ENCODE results near the gene TMTC2.

Gene TMTC2

DNA sequence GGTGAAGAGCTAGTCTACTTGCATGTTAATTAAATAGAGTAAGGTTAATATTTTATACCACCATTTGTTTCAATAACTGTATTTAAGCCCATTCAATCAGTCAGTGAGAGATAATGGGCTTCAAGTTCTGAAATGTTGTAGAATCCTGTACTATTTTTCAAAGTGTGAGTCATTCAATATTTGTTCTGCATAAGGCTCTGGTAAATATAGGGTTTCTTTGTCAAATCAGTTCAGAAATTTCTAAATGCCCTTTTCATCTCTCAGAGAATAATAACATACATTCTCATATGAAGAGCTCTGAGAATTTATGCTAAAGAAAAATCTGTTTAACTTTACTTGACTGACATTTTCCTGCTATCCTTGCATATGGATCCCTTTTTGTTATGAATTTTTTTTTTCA lies 493.3 kb downstream of the TMTC2 start:
- intact Hi-C loops (cut with DNase I), result no loop called here
- DNase-seq, result no peak

GRCh38 chr12:83181074-83181473 lies 494.4 kb downstream of the TMTC2 start:
- no peak for DNase-seq
- intact Hi-C loops (cut with DNase I), result no loop called here

- no peak for DNase-seq
- intact Hi-C loops (cut with DNase I), result no loop called here
Measured at GRCh38 chr12:83183132-83183531, 496.4 kb downstream of the TMTC2 start.

All from head of caudate nucleus (tissue), 42 donors.